Limb (tissue), 2 donors: Measurements from ENCODE around the gene AGBL1.

Experiments
- DNase-seq, 2 donors: peaks; one replicate each; pipeline ENCODE4 v3.0.0-alpha.2; 2016; ENCODE audit errors: extremely low spot score in 2 of 2

The AGBL1 gene

GRCh38 chr15:86797135-86797534 lies 717.5 kb downstream of the AGBL1 start:
- DNase-seq = no peak

- DNase-seq = no peak
Observed at GRCh38 chr15:86799226-86799625, 719.6 kb downstream of the AGBL1 start.

GRCh38 chr15:86802244-86802643 lies 722.6 kb downstream of the AGBL1 start:
- no peak for DNase-seq

GRCh38 chr15:86804406-86804805 lies 724.7 kb downstream of the AGBL1 start:
- no peak for DNase-seq

- DNase-seq = no peak
Observed at GRCh38 chr15:86810329-86810728, 730.7 kb downstream of the AGBL1 start.

- DNase-seq = no peak
Observed at GRCh38 chr15:86813892-86814291, 734.2 kb downstream of the AGBL1 start.

GRCh38 chr15:86829245-86829644 lies 749.6 kb downstream of the AGBL1 start:
- DNase-seq = no peak

- no peak for DNase-seq
Observed at GRCh38 chr15:86830304-86830703, 750.6 kb downstream of the AGBL1 start.

GRCh38 chr15:86833595-86833994 lies 753.9 kb downstream of the AGBL1 start:
- DNase-seq = no peak

- DNase-seq = no peak
Observed at GRCh38 chr15:86834115-86834863, 754.6 kb downstream of the AGBL1 start.

- DNase-seq = peak in 1 of 2 donors; percentile 63
Observed at GRCh38 chr15:86837294-86838061, 757.8 kb downstream of the AGBL1 start.

GRCh38 chr15:86839502-86839901 lies 759.8 kb downstream of the AGBL1 start:
- no peak for DNase-seq

GRCh38 chr15:86840996-86841395 lies 761.3 kb downstream of the AGBL1 start:
- DNase-seq = no peak

- no peak for DNase-seq
Observed at GRCh38 chr15:86842199-86842598, 762.5 kb downstream of the AGBL1 start.

GRCh38 chr15:86846036-86846435 lies 766.4 kb downstream of the AGBL1 start:
- DNase-seq = no peak

GRCh38 chr15:86849136-86849535 lies 769.5 kb downstream of the AGBL1 start:
- no peak for DNase-seq

- DNase-seq = no peak
Observed at GRCh38 chr15:86849558-86850285, 770.1 kb downstream of the AGBL1 start.

GRCh38 chr15:86850939-86851338 lies 771.3 kb downstream of the AGBL1 start:
- no peak for DNase-seq

GRCh38 chr15:86852741-86853140 lies 773.1 kb downstream of the AGBL1 start:
- DNase-seq = no peak

- no peak for DNase-seq
Observed at GRCh38 chr15:86854176-86854575, 774.5 kb downstream of the AGBL1 start.

GRCh38 chr15:86855307-86856291 lies 775.9 kb downstream of the AGBL1 start:
- no peak for DNase-seq
